Omental fat pad (tissue), 4 donors: ENCODE results near the gene KANSL1. TPM values are rescaled to one million over a fixed set of nuclear protein-coding genes. Genes with fewer than 3 reads are reported as not detected.

ENCODE experiments used
- ATAC-seq: fragments of 150-250 bp; one replicate; pipeline ENCODE4 v1.9.1; 2016; ENCODE audit warnings: mild to moderate bottlenecking, moderate library complexity; ENCODE audit not compliant: low FRiP score
- DNase-seq: peaks from one replicate; pipeline ENCODE4 v3.0.0-alpha.2; 2019; ENCODE audit warnings: low spot score
- CTCF ChIP-seq, 3 donors: fragments of 450-650 bp; IDR thresholded peaks; one replicate each; pipeline ENCODE4 v1.5.1; 2016 to 2017; ENCODE audit warnings: antibody characterized with exemption in 3 of 3, mild to moderate bottlenecking in 3 of 3, moderate library complexity in 2 of 3
- total RNA-seq, 4 donors: library from RNA; depleted of rRNA; stranded (reverse); fragments of >200 nt; gene quantifications; one replicate each; pipeline ENCODE4 v1.1.0, GENCODE V29; 2016

The KANSL1 gene
- total RNA-seq, 4 donors from 2014 or later: 48.9 to 109 (median 57.4) TPM

- no peak for ATAC-seq
- DNase-seq: no peak
- no peak for TF ChIP-seq CTCF (IDR thresholded peaks at IDR 0.05)
Observed at GRCh38 chr17:46166692-46167249, 26.5 kb downstream of the KANSL1 start.

GRCh38 chr17:46163929-46164594 lies 29.2 kb downstream of the KANSL1 start:
- no peak for TF ChIP-seq CTCF (IDR thresholded peaks at IDR 0.05)
- DNase-seq (no peak), ATAC-seq (no peak)

- DNase-seq (no peak), ATAC-seq (no peak)
- TF ChIP-seq CTCF (IDR thresholded peaks at IDR 0.05): no peak
Observed at GRCh38 chr17:46163316-46163715, 29.9 kb downstream of the KANSL1 start.

GRCh38 chr17:46162866-46163265 lies 30.4 kb downstream of the KANSL1 start:
- DNase-seq: no peak
- TF ChIP-seq CTCF (IDR thresholded peaks at IDR 0.05): no peak
- ATAC-seq: no peak

GRCh38 chr17:46160169-46160568 lies 33.1 kb downstream of the KANSL1 start:
- ATAC-seq: no peak

GRCh38 chr17:46159686-46160085 lies 33.5 kb downstream of the KANSL1 start:
- ATAC-seq (no peak), DNase-seq (no peak)
- no peak for TF ChIP-seq CTCF (IDR thresholded peaks at IDR 0.05)

More at GRCh38 chr17:46160169-46160568, 33.1 kb downstream of the KANSL1 start:
- DNase-seq: no peak
- no peak for TF ChIP-seq CTCF (IDR thresholded peaks at IDR 0.05)
